Lower lobe of right lung (tissue), 2 donors: ENCODE data around the gene SLC2A4RG. TPM values are rescaled to one million over a fixed set of nuclear protein-coding genes. Genes with fewer than 3 reads are reported as not detected.

Experiments used
- ATAC-seq, 2 donors: fragments of 200-7000 bp; cut with Tn5 transposase; one replicate each; pipeline ENCODE4 v1.9.1; 2020 to 2022; ENCODE audit warnings: mild to moderate bottlenecking in 2 of 2, moderate library complexity in 2 of 2
- DNase-seq: peaks from one replicate; pipeline ENCODE4 v3.0.0-alpha.2; 2020
- H3K27ac ChIP-seq: fragments of 200-600 bp; one replicate; pipeline ENCODE4 v1.8.0; 2022
- H3K27me3 ChIP-seq: fragments of 200-600 bp; one replicate; pipeline ENCODE4 v1.8.0; 2022; ENCODE audit warnings: low read depth
- H3K36me3 ChIP-seq: fragments of 200-600 bp; one replicate; pipeline ENCODE4 v1.8.0; 2022; ENCODE audit warnings: mild to moderate bottlenecking
- H3K4me1 ChIP-seq: fragments of 200-600 bp; one replicate; pipeline ENCODE4 v1.8.0; 2022
- H3K4me3 ChIP-seq: fragments of 200-600 bp; one replicate; pipeline ENCODE4 v1.8.0; 2022; ENCODE audit warnings: mild to moderate bottlenecking
- H3K9me3 ChIP-seq: fragments of 200-600 bp; one replicate; pipeline ENCODE4 v1.8.0; 2022
- intact Hi-C: fragments of 100-400 bp; cut with DNase I; formaldehyde crosslinking; loops from one replicate; pipeline ENCODE4 v1.11.0; 2022
- total RNA-seq: library from RNA; stranded (reverse); fragmentation: NEBNext Ultra II Directional; extraction: Animal tissue kit (Norgen Biotek cat#: 25700); gene quantifications from one replicate; pipeline ENCODE4 v1.2.1, GENCODE V29; 2021
- TF ChIP-seq, protein P1 (sequence below): fragments of 200-600 bp; IDR thresholded peaks from one replicate; pipeline ENCODE4 v1.8.0; 2022; ENCODE audit warnings: antibody characterized with exemption, mild to moderate bottlenecking
- donor health status: DM: no; HTN: yes; CAD: no; lungs with severe emphysema.

Gene SLC2A4RG
- total RNA-seq, 1 donor from 2014 or later: 50.5 TPM

DNA sequence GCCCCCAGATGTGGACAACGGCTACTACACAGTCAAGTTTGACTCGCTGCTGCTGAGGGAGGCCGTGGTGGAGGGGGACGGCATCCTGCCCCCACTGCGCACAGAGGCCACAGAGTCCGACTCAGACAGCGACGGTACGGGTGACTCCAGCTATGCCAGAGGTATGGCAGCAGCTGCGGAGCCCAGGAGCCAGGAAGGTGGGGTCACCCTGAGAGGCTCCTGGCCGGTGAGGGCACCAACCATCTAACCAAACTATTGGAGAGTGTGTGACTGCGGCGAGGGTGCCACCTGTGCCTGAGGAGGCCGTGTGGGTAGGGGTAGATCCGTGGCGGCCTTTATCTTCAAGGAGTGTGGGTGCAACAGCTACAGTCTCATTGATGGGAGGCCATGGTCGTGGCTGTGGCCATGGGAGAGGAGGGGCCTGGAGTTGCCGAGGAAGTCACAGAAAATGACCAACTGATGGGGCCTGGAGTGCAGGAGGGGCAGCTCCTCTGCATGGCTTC lies 5.9 kb upstream of the SLC2A4RG start:
- TF ChIP-seq, protein P1, sequence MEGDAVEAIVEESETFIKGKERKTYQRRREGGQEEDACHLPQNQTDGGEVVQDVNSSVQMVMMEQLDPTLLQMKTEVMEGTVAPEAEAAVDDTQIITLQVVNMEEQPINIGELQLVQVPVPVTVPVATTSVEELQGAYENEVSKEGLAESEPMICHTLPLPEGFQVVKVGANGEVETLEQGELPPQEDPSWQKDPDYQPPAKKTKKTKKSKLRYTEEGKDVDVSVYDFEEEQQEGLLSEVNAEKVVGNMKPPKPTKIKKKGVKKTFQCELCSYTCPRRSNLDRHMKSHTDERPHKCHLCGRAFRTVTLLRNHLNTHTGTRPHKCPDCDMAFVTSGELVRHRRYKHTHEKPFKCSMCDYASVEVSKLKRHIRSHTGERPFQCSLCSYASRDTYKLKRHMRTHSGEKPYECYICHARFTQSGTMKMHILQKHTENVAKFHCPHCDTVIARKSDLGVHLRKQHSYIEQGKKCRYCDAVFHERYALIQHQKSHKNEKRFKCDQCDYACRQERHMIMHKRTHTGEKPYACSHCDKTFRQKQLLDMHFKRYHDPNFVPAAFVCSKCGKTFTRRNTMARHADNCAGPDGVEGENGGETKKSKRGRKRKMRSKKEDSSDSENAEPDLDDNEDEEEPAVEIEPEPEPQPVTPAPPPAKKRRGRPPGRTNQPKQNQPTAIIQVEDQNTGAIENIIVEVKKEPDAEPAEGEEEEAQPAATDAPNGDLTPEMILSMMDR: no peak
- no peak for DNase-seq
- Histone ChIP-seq H3K36me3 (peaks cover 41% of the 10 kb centered on the region), H3K27me3 (no peaks in the 10 kb centered on the region), H3K9me3 (no peaks in the 10 kb centered on the region), H3K27ac (no peak overlapping the region), H3K4me3 (no peak overlapping the region), H3K4me1 (peaks cover 26% of the 10 kb centered on the region)
- intact Hi-C loops: no loop called here
- ATAC-seq: no peak

DNA sequence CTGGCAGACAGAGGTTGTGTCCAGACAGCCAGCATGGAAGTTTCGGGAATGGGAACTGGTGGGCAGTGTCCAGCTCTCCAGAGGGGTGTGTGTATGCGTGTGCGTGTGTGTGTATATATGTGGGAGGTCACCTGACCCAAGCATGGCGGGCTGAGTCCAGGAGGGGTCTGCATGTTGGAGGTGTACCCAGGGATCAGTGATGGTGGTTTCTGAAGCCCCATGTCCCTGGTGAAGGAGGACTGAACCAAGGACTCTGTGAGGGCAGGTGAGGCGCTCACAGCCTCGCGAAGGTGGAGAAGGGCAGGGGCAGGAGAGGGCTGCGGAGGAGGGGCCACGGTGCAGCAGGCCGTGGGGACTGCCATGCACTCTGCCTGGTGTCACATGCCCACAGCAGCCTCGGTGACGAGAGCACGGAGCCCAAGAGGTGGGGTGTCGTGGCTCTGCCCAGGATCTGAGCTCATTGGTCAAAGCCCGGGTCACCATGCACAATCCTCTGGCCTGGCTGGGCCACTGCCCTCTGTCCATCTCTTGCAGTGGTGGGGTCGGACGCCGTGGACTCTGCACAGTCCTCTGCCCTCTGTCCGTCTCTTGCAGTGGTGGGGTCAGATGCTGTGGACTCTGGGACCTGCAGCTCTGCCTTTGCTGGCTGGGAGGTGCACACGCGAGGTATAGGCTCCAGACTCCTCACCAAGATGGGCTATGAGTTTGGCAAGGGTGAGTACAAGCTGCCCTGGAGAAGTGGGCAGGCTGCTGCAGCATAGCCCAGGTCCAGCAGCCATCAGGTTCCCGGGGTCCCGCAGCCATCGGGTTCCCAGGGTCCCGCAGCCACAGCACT lies 5.2 kb upstream of the SLC2A4RG start:
- intact Hi-C loops: no loop called here
- Histone ChIP-seq H3K4me3 (no peak overlapping the region), H3K27me3 (no peaks in the 10 kb centered on the region), H3K36me3 (peaks cover 41% of the 10 kb centered on the region), H3K27ac (no peak overlapping the region), H3K9me3 (no peaks in the 10 kb centered on the region), H3K4me1 (peaks cover 28% of the 10 kb centered on the region)
- ATAC-seq (no peak), DNase-seq (no peak)
- TF ChIP-seq, protein P1: no peak

DNA sequence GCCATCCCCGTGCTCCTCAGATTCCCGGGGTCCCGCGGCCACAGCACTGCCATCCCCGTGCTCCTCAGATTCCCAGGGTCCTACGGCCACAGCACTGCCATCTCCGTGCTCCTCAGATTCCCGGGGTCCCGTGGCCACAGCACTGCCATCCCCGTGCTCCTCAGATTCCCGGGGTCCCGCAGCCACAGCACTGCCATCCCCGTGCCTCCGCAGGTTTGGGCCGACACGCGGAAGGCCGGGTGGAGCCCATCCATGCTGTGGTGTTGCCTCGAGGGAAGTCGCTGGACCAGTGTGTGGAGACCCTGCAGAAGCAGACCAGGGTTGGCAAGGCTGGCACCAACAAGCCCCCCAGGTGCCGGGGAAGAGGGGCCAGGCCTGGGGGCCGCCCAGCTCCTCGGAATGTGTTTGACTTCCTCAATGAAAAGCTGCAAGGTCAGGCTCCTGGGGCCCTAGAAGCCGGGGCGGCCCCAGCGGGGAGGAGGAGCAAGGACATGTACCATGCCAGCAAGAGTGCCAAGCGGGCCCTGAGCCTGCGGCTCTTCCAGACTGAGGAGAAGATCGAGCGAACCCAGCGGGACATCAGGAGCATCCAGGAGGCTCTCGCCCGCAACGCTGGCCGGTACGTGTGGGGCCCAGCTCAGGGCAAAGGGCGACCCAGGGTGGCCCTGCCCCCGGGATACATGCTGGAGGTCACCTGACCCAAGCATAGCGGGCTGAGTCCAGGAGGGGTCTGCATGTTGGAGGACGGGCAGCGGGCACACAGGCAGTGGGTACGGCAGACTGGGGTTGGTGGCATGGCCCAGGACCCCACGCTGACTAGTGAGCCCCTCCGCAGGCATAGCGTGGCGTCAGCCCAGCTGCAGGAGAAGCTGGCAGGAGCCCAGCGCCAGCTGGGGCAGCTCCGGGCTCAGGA lies 4.4 kb upstream of the SLC2A4RG start:
- Histone ChIP-seq H3K27ac (no peak overlapping the region), H3K27me3 (no peaks in the 10 kb centered on the region), H3K4me3 (no peak overlapping the region), H3K36me3 (peaks cover 39% of the 10 kb centered on the region), H3K4me1 (peaks cover 28% of the 10 kb centered on the region), H3K9me3 (no peaks in the 10 kb centered on the region)
- TF ChIP-seq, protein P1: no peak
- no peak for ATAC-seq
- intact Hi-C loops: no loop called here
- DNase-seq: no peak

DNA sequence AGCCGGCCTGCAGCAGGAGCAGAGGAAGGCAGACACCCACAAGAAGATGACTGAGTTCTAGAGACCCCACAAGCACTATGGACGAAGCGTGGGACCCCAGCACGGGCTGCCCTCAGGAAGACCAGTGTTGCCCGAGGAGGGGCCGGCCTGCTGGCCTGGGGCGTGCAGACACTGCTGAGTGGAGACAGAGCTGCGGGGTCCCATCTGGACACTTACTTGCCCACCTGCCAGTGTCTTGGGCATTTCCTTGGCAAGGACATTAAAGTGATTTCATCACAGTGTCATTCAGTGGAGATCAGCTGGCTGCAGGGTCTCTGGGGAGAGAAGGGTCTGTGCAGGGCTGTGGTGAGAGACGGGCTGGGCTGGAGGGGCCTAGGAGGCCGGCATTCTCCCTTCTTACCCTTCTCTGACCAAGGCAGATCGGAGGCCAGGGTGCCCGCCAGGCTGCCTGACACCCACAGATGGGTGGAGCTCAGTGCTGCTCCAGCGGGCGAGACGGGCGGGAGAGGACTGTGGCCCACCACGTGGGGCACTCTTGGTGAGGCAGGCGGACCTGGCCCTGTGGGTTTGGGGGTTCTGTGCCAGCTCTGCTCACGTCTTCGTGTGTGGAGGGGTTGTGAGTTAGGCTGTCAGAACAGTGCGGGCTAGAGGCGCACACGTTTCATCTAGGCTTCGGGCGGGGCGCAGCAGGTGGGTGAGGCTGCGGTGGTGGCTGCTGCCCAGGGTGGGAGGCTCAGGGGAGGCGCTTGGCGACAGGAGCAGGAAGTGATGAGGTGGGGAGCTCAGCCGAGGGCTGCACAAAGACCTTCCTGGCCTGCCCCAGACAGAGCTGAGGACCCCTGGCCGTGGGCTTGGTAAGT lies 3.5 kb upstream of the SLC2A4RG start, which contains the start of gene LIME1:
TSS of gene LIME1 (plus strand) at position 806 of the 860 bp plus-strand sequence. CDS start 886 bp downstream, outside the sequence.
- Histone ChIP-seq H3K27me3 (no peaks in the 10 kb centered on the region), H3K9me3 (no peaks in the 10 kb centered on the region), H3K4me1 (peaks cover 31% of the 10 kb centered on the region), H3K36me3 (peaks cover 35% of the 10 kb centered on the region), H3K27ac (peak within 1 kb of the TSS; percentile 65), H3K4me3 (peak within 1 kb of the TSS; percentile 68)
- DNase-seq: peak; percentile 56
- TF ChIP-seq, protein P1: no peak
- peak in 1 of 2 donors; percentile 1 for ATAC-seq
- intact Hi-C loops: no loop called here
